SK-N-SH (cell line): Measurements from ENCODE around the gene ABHD12. TPM values are rescaled to one million over a fixed set of nuclear protein-coding genes. Genes with fewer than 3 reads are reported as not detected.

Experiments used
- CTCF ChIA-PET: fragments of 300-600, 350-600 bp; formaldehyde crosslinking; extraction: SDS; loops from one replicate; lab custom pipeline; 2021; lab: Yijun Ruan, JAX
- POLR2A ChIA-PET: fragments of 350-600 bp; sonication (Branson Sonifier 250); formaldehyde crosslinking; extraction: SDS; loops from one replicate; lab custom pipeline; 2020; ENCODE audit warnings: antibody characterized with exemption, inconsistent platforms; lab: Yijun Ruan, JAX
- DNase-seq: peaks from one replicate; pipeline ENCODE4 v3.0.0; 2012
- H2AFZ ChIP-seq: fragments of 200-600 bp; sonication (generic); 2 replicates; pipeline ENCODE4 v1.8.1; 2016; ENCODE audit warnings: antibody characterized with exemption, mild to moderate bottlenecking, low read depth
- H3F3A ChIP-seq: fragments of 200-600 bp; sonication (generic); replicated peaks from 2 replicates; pipeline ENCODE3; 2016; ENCODE audit warnings: antibody characterized with exemption, mild to moderate bottlenecking; ENCODE audit not compliant: insufficient read depth
- H3K27ac ChIP-seq, 2 experiments: fragments of 200-500 bp in 1 of 2; fragments of 200-600 bp in 1 of 2; sonication (Bioruptor generic) in 1 of 2; sonication (generic), shearing (Covaris generic) in 1 of 2; 2 replicates each; pipeline versions ENCODE4 v1.5.1 to v1.6.1; 2014 to 2016; ENCODE audit warnings: low read depth in 2 of 2, inconsistent platforms in 1 of 2, low read length in 1 of 2, mild to moderate bottlenecking in 1 of 2, mixed read lengths in 1 of 2
- H3K27me3 ChIP-seq: fragments of 200-600 bp; sonication (generic), shearing (Covaris generic); 2 replicates; pipeline ENCODE4 v1.6.1; 2016; ENCODE audit warnings: mixed run types; ENCODE audit not compliant: insufficient read depth
- H3K36me3 ChIP-seq, 2 experiments: fragments of 200-500 bp in 1 of 2; fragments of 200-600 bp in 1 of 2; sonication (Bioruptor generic) in 1 of 2; sonication (generic) in 1 of 2; replicated peaks in 1 of 2; 2 replicates each; pipeline versions ENCODE3 to v1.5.1; 2014 to 2016; ENCODE audit warnings: low read length in 1 of 2, mild to moderate bottlenecking in 1 of 2; ENCODE audit not compliant: insufficient read depth in 2 of 2, control insufficient read depth in 1 of 2
- H3K4me1 ChIP-seq, 2 experiments: fragments of 200-500 bp in 1 of 2; fragments of 200-600 bp in 1 of 2; sonication (Bioruptor generic) in 1 of 2; sonication (generic), shearing (Covaris generic) in 1 of 2; 2 replicates each; pipeline versions ENCODE4 v1.5.1 to v1.6.1; 2014 to 2016; ENCODE audit warnings: low read depth in 1 of 2, low read length in 1 of 2, mixed run types in 1 of 2; ENCODE audit not compliant: insufficient read depth in 2 of 2, control insufficient read depth in 1 of 2
- H3K4me2 ChIP-seq: fragments of 200-600 bp; sonication (generic), shearing (Covaris generic); 2 replicates; pipeline ENCODE4 v1.6.1; 2017; ENCODE audit warnings: mixed run types
- H3K4me3 ChIP-seq, 2 experiments: fragments of 200-500 bp in 1 of 2; fragments of 200-600 bp in 1 of 2; sonication (Bioruptor generic) in 1 of 2; sonication (generic), shearing (Covaris generic) in 1 of 2; 2 replicates each; pipeline versions ENCODE4 v1.5.1 to v1.8.1; 2014 to 2016; ENCODE audit warnings: low read depth in 2 of 2, inconsistent platforms in 1 of 2, low read length in 1 of 2, mild to moderate bottlenecking in 1 of 2, mixed read lengths in 1 of 2, moderate library complexity in 1 of 2
- H3K79me2 ChIP-seq: fragments of 200-600 bp; sonication (generic); 2 replicates; pipeline ENCODE4 v1.8.1; 2017; ENCODE audit warnings: mild to moderate bottlenecking; ENCODE audit not compliant: insufficient read depth
- H3K9ac ChIP-seq: fragments of 200-600 bp; sonication (generic); 2 replicates; pipeline ENCODE4 v1.6.1; 2017; ENCODE audit warnings: mixed run types
- H3K9me2 ChIP-seq: fragments of 200-600 bp; sonication (generic); 2 replicates; pipeline ENCODE4 v1.6.1; 2017; ENCODE audit warnings: mixed run types
- H3K9me3 ChIP-seq: fragments of 200-600 bp; sonication (generic); 2 replicates; pipeline ENCODE4 v1.6.1; 2017; ENCODE audit warnings: mixed run types, mild to moderate bottlenecking, moderate library complexity
- H4K20me1 ChIP-seq: fragments of 200-600 bp; sonication (generic); 2 replicates; pipeline ENCODE4 v1.6.1; 2017; ENCODE audit warnings: mild to moderate bottlenecking, mixed run types; ENCODE audit not compliant: insufficient read depth
- FOSL2 ChIP-seq: IDR thresholded peaks from 2 replicates; pipeline ENCODE4 v1.4.0; 2012; ENCODE audit warnings: low read depth, mild to moderate bottlenecking, moderate library complexity, borderline replicate concordance
- FOXJ3 ChIP-seq: sonication (generic); formaldehyde crosslinking; IDR thresholded peaks from 2 replicates; pipeline ENCODE4 v1.5.1; 2020; ENCODE audit warnings: mild to moderate bottlenecking, missing genetic modification reagents
- FOXM1 ChIP-seq: IDR thresholded peaks from 2 replicates; pipeline ENCODE4 v1.4.0; 2012; ENCODE audit warnings: low read depth, mild to moderate bottlenecking
- GATA2 ChIP-seq: sonication (generic); formaldehyde crosslinking; IDR thresholded peaks from 2 replicates; pipeline ENCODE4 v1.5.0; 2020; ENCODE audit warnings: mild to moderate bottlenecking, missing genetic modification reagents
- JUND ChIP-seq: IDR thresholded peaks from 2 replicates; pipeline ENCODE4 v1.4.0; 2012
- NRF1 ChIP-seq: IDR thresholded peaks from 2 replicates; pipeline ENCODE4 v1.6.1; 2012; ENCODE audit warnings: low read depth, mild to moderate bottlenecking, low read length
- RCOR1 ChIP-seq: fragments of 150-350 bp; IDR thresholded peaks from 2 replicates; pipeline ENCODE4 v1.6.1; 2017; ENCODE audit warnings: antibody characterized with exemption, low read length
- RFX5 ChIP-seq: IDR thresholded peaks from 2 replicates; pipeline ENCODE4 v1.6.1; 2012; ENCODE audit warnings: mild to moderate bottlenecking, improper control_type of control experiment, low read length
- SIN3A ChIP-seq: IDR thresholded peaks from 2 replicates; pipeline ENCODE4 v1.6.1; 2012; ENCODE audit warnings: low read depth, mild to moderate bottlenecking, low read length, moderate library complexity, borderline replicate concordance
- SMC3 ChIP-seq: IDR thresholded peaks from 2 replicates; pipeline ENCODE4 v1.6.1; 2012; ENCODE audit warnings: low read depth, low read length, improper control_type of control experiment
- TCF12 ChIP-seq: IDR thresholded peaks from 2 replicates; pipeline ENCODE4 v1.4.0; 2012
- TEAD4 ChIP-seq: IDR thresholded peaks from 2 replicates; pipeline ENCODE4 v1.4.0; 2012; ENCODE audit warnings: mild to moderate bottlenecking, borderline replicate concordance; ENCODE audit not compliant: insufficient read depth
- WGBS: methylation state at CpG from one replicate; pipeline ENCODE4 v1.1.6; 2017; ENCODE audit warnings: low lambda C conversion rate; 5-methylcytosine and 5-hydroxymethylcytosine counted together
- polyA plus RNA-seq, 3 experiments: library from polyadenylated mRNA; depleted of rRNA; stranded (reverse); fragments of >200 nt; gene quantifications; 2 replicates each; pipeline ENCODE4 v1.2.3, GENCODE V29; 2012
- TF ChIP-seq, protein P1 (sequence below): IDR thresholded peaks from 2 replicates; pipeline ENCODE4 v1.4.0; 2012; ENCODE audit warnings: low read depth, borderline replicate concordance
- TF ChIP-seq, protein P2 (sequence below): IDR thresholded peaks from 2 replicates; pipeline ENCODE4 v1.6.1; 2012; ENCODE audit warnings: mild to moderate bottlenecking, low read depth, low read length, moderate library complexity
- TF ChIP-seq, protein P3 (sequence below): fragments of 200-600 bp; sonication (generic); IDR thresholded peaks from 2 replicates; pipeline ENCODE4 v1.6.1; 2017; ENCODE audit warnings: antibody characterized with exemption, mild to moderate bottlenecking, moderate library complexity
- TF ChIP-seq, protein P4 (sequence below): IDR thresholded peaks from 2 replicates; pipeline ENCODE4; 2012
- TF ChIP-seq, protein P5 (sequence below): fragments of 150-350 bp; IDR thresholded peaks from 2 replicates; pipeline ENCODE4 v1.6.1; 2017; ENCODE audit warnings: antibody characterized with exemption, low read length, low read depth, borderline replicate concordance
- TF ChIP-seq, protein P6 (sequence below): IDR thresholded peaks from 2 replicates; pipeline ENCODE4 v1.4.0; 2012; ENCODE audit warnings: low read depth
- TF ChIP-seq, protein P7 (sequence below): IDR thresholded peaks from 2 replicates; pipeline ENCODE4 v1.4.0; 2012; ENCODE audit warnings: low read depth, borderline replicate concordance
- TF ChIP-seq, protein P8 (sequence below): fragments of 150-350 bp; IDR thresholded peaks from 2 replicates; pipeline ENCODE4 v1.6.1; 2016; ENCODE audit warnings: mild to moderate bottlenecking, low read depth, low read length

ABHD12 gene
- polyA plus RNA-seq, 1 of the 3 experiments (the other 2 are of a cell fraction): 33.5 TPM

DNA sequence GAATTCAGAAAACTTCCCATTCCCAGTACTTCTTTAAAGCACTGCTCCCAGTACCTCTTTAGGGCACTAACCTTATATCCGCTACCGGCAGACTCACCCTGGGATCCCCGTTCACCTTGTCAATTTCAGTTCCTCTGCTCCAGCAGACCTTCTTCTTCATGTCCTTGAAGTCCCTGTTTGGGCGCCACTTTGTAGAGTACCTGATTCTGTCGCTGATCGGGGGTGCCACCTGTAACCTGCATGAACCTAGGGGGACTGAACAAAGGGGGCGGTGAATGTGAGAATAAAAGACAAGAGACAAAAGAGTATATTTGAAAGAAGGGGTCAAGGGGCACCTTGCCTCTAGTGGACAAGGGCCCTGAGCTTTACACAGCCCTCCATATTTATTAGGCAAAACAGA is 11.9 kb upstream of the ABHD12 start:
- no peak for DNase-seq

More for the DNA sequence above, 11.9 kb upstream of the ABHD12 start:
- H3K9ac ChIP-seq: no peak overlapping the region
- no peak overlapping the region for H2AFZ ChIP-seq
- no peaks in the 10 kb centered on the region for H3F3A ChIP-seq
- H3K4me2 ChIP-seq: no peak overlapping the region
- H4K20me1 ChIP-seq: no peaks in the 10 kb centered on the region
- TF ChIP-seq RFX5: no peak
- TF ChIP-seq, protein P1, sequence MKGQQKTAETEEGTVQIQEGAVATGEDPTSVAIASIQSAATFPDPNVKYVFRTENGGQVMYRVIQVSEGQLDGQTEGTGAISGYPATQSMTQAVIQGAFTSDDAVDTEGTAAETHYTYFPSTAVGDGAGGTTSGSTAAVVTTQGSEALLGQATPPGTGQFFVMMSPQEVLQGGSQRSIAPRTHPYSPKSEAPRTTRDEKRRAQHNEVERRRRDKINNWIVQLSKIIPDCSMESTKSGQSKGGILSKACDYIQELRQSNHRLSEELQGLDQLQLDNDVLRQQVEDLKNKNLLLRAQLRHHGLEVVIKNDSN: no peak
- TF ChIP-seq TEAD4: no peak
- TF ChIP-seq, protein P2, sequence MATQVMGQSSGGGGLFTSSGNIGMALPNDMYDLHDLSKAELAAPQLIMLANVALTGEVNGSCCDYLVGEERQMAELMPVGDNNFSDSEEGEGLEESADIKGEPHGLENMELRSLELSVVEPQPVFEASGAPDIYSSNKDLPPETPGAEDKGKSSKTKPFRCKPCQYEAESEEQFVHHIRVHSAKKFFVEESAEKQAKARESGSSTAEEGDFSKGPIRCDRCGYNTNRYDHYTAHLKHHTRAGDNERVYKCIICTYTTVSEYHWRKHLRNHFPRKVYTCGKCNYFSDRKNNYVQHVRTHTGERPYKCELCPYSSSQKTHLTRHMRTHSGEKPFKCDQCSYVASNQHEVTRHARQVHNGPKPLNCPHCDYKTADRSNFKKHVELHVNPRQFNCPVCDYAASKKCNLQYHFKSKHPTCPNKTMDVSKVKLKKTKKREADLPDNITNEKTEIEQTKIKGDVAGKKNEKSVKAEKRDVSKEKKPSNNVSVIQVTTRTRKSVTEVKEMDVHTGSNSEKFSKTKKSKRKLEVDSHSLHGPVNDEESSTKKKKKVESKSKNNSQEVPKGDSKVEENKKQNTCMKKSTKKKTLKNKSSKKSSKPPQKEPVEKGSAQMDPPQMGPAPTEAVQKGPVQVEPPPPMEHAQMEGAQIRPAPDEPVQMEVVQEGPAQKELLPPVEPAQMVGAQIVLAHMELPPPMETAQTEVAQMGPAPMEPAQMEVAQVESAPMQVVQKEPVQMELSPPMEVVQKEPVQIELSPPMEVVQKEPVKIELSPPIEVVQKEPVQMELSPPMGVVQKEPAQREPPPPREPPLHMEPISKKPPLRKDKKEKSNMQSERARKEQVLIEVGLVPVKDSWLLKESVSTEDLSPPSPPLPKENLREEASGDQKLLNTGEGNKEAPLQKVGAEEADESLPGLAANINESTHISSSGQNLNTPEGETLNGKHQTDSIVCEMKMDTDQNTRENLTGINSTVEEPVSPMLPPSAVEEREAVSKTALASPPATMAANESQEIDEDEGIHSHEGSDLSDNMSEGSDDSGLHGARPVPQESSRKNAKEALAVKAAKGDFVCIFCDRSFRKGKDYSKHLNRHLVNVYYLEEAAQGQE: no peak
- TF ChIP-seq SMC3: no peak
- TF ChIP-seq, protein P3, sequence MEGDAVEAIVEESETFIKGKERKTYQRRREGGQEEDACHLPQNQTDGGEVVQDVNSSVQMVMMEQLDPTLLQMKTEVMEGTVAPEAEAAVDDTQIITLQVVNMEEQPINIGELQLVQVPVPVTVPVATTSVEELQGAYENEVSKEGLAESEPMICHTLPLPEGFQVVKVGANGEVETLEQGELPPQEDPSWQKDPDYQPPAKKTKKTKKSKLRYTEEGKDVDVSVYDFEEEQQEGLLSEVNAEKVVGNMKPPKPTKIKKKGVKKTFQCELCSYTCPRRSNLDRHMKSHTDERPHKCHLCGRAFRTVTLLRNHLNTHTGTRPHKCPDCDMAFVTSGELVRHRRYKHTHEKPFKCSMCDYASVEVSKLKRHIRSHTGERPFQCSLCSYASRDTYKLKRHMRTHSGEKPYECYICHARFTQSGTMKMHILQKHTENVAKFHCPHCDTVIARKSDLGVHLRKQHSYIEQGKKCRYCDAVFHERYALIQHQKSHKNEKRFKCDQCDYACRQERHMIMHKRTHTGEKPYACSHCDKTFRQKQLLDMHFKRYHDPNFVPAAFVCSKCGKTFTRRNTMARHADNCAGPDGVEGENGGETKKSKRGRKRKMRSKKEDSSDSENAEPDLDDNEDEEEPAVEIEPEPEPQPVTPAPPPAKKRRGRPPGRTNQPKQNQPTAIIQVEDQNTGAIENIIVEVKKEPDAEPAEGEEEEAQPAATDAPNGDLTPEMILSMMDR: no peak
- no peak for TF ChIP-seq FOXM1
- TF ChIP-seq JUND: no peak
- TF ChIP-seq, protein P4, sequence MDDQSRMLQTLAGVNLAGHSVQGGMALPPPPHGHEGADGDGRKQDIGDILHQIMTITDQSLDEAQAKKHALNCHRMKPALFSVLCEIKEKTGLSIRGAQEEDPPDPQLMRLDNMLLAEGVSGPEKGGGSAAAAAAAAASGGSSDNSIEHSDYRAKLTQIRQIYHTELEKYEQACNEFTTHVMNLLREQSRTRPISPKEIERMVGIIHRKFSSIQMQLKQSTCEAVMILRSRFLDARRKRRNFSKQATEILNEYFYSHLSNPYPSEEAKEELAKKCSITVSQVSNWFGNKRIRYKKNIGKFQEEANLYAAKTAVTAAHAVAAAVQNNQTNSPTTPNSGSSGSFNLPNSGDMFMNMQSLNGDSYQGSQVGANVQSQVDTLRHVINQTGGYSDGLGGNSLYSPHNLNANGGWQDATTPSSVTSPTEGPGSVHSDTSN: no peak
- no peak for TF ChIP-seq NRF1
- no peak for TF ChIP-seq TCF12
- TF ChIP-seq, protein P5, sequence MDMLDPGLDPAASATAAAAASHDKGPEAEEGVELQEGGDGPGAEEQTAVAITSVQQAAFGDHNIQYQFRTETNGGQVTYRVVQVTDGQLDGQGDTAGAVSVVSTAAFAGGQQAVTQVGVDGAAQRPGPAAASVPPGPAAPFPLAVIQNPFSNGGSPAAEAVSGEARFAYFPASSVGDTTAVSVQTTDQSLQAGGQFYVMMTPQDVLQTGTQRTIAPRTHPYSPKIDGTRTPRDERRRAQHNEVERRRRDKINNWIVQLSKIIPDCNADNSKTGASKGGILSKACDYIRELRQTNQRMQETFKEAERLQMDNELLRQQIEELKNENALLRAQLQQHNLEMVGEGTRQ: no peak
- no peak for TF ChIP-seq SIN3A
- no peak for TF ChIP-seq GATA2 (CRISPR knock-in tag)
- TF ChIP-seq, protein P6, sequence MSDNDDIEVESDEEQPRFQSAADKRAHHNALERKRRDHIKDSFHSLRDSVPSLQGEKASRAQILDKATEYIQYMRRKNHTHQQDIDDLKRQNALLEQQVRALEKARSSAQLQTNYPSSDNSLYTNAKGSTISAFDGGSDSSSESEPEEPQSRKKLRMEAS: no peak
- TF ChIP-seq FOXJ3 (CRISPR knock-in tag): no peak
- TF ChIP-seq FOSL2: no peak
- no peak for TF ChIP-seq RCOR1
- TF ChIP-seq, protein P7, sequence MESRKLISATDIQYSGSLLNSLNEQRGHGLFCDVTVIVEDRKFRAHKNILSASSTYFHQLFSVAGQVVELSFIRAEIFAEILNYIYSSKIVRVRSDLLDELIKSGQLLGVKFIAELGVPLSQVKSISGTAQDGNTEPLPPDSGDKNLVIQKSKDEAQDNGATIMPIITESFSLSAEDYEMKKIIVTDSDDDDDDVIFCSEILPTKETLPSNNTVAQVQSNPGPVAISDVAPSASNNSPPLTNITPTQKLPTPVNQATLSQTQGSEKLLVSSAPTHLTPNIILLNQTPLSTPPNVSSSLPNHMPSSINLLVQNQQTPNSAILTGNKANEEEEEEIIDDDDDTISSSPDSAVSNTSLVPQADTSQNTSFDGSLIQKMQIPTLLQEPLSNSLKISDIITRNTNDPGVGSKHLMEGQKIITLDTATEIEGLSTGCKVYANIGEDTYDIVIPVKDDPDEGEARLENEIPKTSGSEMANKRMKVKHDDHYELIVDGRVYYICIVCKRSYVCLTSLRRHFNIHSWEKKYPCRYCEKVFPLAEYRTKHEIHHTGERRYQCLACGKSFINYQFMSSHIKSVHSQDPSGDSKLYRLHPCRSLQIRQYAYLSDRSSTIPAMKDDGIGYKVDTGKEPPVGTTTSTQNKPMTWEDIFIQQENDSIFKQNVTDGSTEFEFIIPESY: no peak
- TF ChIP-seq, protein P8, sequence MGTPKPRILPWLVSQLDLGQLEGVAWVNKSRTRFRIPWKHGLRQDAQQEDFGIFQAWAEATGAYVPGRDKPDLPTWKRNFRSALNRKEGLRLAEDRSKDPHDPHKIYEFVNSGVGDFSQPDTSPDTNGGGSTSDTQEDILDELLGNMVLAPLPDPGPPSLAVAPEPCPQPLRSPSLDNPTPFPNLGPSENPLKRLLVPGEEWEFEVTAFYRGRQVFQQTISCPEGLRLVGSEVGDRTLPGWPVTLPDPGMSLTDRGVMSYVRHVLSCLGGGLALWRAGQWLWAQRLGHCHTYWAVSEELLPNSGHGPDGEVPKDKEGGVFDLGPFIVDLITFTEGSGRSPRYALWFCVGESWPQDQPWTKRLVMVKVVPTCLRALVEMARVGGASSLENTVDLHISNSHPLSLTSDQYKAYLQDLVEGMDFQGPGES: no peak
- 0 out of 4 replicates have a peak, but pooled peaks cover 0 to 3% of the 10 kb centered on the region in 2 experiments for H3K4me1 ChIP-seq
- 78% methylated on average over 7 of the region's 7 CpGs for WGBS
- 0 out of 2 replicates have a peak, but pooled peaks cover 8% of the 10 kb centered on the region for H3K9me3 ChIP-seq
- CTCF ChIA-PET: interaction anchor here (1.1 kb wide), 1 partner anchor 108 kb away, joined by 6 read pairs; no protein-coding TSS in a partner anchor
- H3K36me3 ChIP-seq: no peaks in the 10 kb centered on the region
- POLR2A ChIA-PET: no interaction called here
- no peaks in the 10 kb centered on the region for H3K79me2 ChIP-seq
- no peaks in the 10 kb centered on the region for H3K9me2 ChIP-seq
- no peaks in the 10 kb centered on the region for H3K27me3 ChIP-seq
- H3K4me3 ChIP-seq: no peak overlapping the region
- H3K27ac ChIP-seq: no peak overlapping the region
